ENCODE results near the gene CUL2.

- no peak for TF ChIP-seq CTCF (IDR thresholded peaks at IDR 0.05 in 8 of 11, conservative IDR thresholded peaks at IDR 0.05 in 3 of 11)
- no peak for TF ChIP-seq POLR2A (IDR thresholded peaks at IDR 0.05)
- TF ChIP-seq POLR2AphosphoS5 (IDR thresholded peaks at IDR 0.05), result no peak
Observed at GRCh38 chr10:34959321-34959720, 130.8 kb downstream of the CUL2 start.

Data from spleen (tissue), 7 donors.